ENCODE data around the gene GSG1L.

GRCh38 chr16:27767971-27768591 lies 295.4 kb downstream of the GSG1L start:
- TF ChIP-seq SUZ12 (IDR thresholded peaks at IDR 0.05) (no peak), SP1 (IDR thresholded peaks at IDR 0.05) (no peak), ZNF384 (IDR thresholded peaks at IDR 0.05) (no peak), BHLHE40 (IDR thresholded peaks at IDR 0.05; ENCODE audit: borderline replicate concordance) (no peak), LEF1 (IDR thresholded peaks at IDR 0.05; ENCODE audit: borderline replicate concordance) (no peak)
